Endothelial cell (in vitro differentiated cells): ENCODE data around the gene APBB1IP. TPM values are rescaled to one million over a fixed set of nuclear protein-coding genes. Genes with fewer than 3 reads are reported as not detected.
A peak's percentile ranks its signal among the peaks of the same experiment; 100 is the strongest.

Experiments
- DNase-seq: peaks from one replicate; pipeline ENCODE4 v3.0.0; 2021; ENCODE audit warnings: low spot score
- H3K27ac Mint-ChIP-seq: one replicate; pipeline ENCODE4 v1.8.0; 2021; ENCODE audit warnings: mixed read lengths, inconsistent platforms; ENCODE audit not compliant: unreplicated experiment
- H3K27me3 Mint-ChIP-seq: one replicate; pipeline ENCODE4 v1.8.0; 2021; ENCODE audit warnings: mild to moderate bottlenecking, moderate library complexity, mixed read lengths, inconsistent platforms; ENCODE audit not compliant: unreplicated experiment
- H3K36me3 Mint-ChIP-seq: one replicate; pipeline ENCODE4 v1.8.0; 2021; ENCODE audit warnings: mild to moderate bottlenecking, low read depth, mixed read lengths, inconsistent platforms; ENCODE audit not compliant: unreplicated experiment
- H3K4me1 Mint-ChIP-seq: one replicate; pipeline ENCODE4 v1.8.0; 2021; ENCODE audit warnings: mild to moderate bottlenecking, mixed read lengths, inconsistent platforms; ENCODE audit not compliant: unreplicated experiment
- H3K4me3 Mint-ChIP-seq: one replicate; pipeline ENCODE4 v1.8.0; 2021; ENCODE audit warnings: mild to moderate bottlenecking, mixed read lengths, inconsistent platforms; ENCODE audit not compliant: unreplicated experiment
- H3K9me3 Mint-ChIP-seq: one replicate; pipeline ENCODE4 v1.8.0; 2021; ENCODE audit warnings: mixed read lengths, inconsistent platforms; ENCODE audit not compliant: unreplicated experiment
- total RNA-seq: library from RNA; stranded (reverse); fragmentation: NEBNext Ultra II Directional; extraction: Animal tissue kit (Norgen Biotek cat#: 25700); gene quantifications from one replicate; pipeline ENCODE4 v1.2.1, GENCODE V29; 2021; ENCODE audit not compliant: unreplicated experiment
- TF ChIP-seq, protein P1 (sequence below): fragments of 200-600 bp; sonication (generic); IDR thresholded peaks from one replicate; pipeline ENCODE4 v1.5.0; 2021; ENCODE audit warnings: antibody characterized with exemption; ENCODE audit not compliant: unreplicated experiment

The APBB1IP gene
- total RNA-seq, 1 donor from 2014 or later, result not detected

DNA sequence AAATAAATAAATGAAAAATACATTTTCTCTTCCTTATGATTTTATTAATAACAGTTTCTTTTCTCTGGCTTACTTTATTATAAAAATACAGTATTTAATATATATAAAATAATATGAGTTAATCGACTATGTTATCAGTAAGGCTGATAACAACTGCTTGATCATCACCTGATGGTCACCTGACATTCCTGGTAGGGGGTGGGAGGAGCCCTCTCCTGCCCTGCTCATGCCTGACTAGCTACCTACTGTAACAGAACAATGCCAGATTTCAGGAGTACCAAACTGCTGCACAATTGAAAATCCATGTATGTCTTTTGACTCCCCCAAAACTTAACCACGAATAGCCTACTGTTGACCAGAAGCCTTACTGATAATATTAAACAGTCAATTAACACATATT is 1.3 kb upstream of the APBB1IP start:
- DNase-seq, result no peak
- no peaks in the 10 kb centered on the region for H3K27me3 Mint-ChIP-seq
- no peaks in the 10 kb centered on the region for H3K9me3 Mint-ChIP-seq
- H3K36me3 Mint-ChIP-seq, result no peaks in the 10 kb centered on the region
- no peak overlapping the region for H3K27ac Mint-ChIP-seq
- peaks cover 6% of the 10 kb centered on the region for H3K4me1 Mint-ChIP-seq
- TF ChIP-seq, protein P1, sequence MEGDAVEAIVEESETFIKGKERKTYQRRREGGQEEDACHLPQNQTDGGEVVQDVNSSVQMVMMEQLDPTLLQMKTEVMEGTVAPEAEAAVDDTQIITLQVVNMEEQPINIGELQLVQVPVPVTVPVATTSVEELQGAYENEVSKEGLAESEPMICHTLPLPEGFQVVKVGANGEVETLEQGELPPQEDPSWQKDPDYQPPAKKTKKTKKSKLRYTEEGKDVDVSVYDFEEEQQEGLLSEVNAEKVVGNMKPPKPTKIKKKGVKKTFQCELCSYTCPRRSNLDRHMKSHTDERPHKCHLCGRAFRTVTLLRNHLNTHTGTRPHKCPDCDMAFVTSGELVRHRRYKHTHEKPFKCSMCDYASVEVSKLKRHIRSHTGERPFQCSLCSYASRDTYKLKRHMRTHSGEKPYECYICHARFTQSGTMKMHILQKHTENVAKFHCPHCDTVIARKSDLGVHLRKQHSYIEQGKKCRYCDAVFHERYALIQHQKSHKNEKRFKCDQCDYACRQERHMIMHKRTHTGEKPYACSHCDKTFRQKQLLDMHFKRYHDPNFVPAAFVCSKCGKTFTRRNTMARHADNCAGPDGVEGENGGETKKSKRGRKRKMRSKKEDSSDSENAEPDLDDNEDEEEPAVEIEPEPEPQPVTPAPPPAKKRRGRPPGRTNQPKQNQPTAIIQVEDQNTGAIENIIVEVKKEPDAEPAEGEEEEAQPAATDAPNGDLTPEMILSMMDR, result no peak
- H3K4me3 Mint-ChIP-seq, result no peak overlapping the region

DNA sequence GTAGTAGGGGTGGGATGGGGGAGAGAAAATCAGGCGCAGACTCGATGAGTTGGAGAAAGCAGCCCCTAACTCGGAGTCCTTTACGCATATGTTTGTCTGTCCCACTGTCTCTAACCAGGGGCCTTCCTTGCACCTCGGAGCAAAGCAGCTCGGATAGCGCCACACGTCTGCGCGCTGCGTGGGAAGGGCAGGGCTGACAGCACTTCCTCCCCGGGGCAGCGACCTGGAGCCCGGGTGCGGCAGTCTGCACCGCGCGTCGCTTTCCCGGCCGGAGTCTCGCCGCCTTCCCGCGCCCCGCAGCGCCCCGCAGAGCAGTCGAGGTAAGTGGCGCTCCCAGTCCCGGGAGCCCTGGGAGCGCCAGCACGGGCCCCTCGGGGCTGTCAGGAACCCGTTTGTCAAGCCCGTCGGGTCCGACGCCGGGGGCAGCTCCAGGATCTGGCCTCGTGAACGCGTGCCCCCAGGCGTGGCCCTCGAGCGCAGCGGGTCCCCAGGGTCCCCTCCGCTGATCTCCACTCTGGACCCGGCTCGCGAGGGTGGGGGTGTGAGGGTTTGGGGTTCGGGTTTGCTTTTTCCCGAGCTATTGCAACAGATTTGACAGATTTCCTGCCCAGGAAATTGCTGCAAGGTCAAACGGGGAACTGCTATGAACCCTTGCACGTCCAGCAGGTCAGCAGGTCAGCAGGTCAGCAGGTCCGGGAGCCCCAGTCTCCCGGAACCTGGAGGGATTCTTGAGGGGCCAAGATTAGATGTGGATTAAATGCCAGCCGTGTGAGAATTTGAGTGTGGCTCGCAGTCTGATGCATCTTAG is 597 bp downstream of the APBB1IP start:
- Mint-ChIP-seq H3K27me3 (no peaks in the 10 kb centered on the region), H3K4me3 (no peak overlapping the region), H3K27ac (no peak overlapping the region), H3K4me1 (peaks cover 6% of the 10 kb centered on the region), H3K9me3 (no peaks in the 10 kb centered on the region), H3K36me3 (no peaks in the 10 kb centered on the region)
- peak; percentile 10 for DNase-seq
- TF ChIP-seq, protein P1, result no peak

DNA sequence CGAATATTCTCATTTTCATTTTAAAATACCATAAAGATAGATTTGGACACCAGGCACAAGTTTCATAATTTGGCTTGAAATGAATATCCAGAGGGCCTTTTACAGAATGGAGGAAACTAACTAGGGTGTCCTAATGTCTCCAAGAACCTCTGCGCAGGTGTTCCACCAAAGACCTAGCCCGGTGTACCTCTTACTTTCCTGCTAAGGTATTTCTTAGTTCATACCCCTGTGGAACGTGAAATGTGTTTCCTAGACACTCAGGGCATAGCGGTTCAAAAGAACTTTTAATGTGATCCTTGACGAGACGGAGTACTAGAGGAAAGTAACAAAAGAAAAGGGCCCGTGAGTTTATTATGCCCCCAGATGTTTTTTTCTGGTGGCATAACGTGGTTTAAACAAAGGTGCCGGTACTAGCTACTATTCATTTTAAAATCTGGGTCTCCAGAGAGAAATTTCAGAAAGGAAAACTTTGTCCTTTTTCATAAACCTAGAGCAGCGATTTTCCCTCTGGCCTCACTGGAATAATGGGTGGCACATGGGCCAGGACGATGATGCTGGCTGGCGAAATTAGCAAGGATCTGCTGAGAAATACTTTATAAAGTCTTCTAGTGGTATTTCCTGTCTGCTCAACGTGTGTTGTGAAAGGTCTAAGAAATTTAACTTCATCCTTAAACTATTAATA is 1.4 kb downstream of the APBB1IP start:
- Mint-ChIP-seq H3K27me3 (no peaks in the 10 kb centered on the region), H3K4me3 (no peak overlapping the region), H3K36me3 (no peaks in the 10 kb centered on the region), H3K9me3 (no peaks in the 10 kb centered on the region), H3K4me1 (peaks cover 6% of the 10 kb centered on the region), H3K27ac (no peak overlapping the region)
- DNase-seq, result no peak
- TF ChIP-seq, protein P1, result no peak

DNA sequence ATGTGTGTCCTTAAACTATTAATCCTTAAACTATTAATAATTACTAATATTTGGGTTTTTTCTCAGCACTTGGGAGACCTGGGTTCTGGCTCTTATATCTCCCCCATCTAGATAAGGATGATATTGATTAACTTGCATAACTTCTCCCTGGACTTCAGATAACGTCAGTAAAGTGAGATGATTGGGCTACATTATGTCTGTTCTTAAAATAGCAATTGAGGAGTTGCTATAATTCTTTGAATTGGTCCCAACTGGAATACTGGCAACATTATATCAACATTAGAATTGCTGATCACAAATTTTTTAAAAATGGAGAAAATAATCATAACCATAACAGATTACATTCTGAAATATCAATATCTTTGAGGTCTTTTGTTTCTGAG is 1.9 kb downstream of the APBB1IP start:
- DNase-seq, result no peak
- TF ChIP-seq, protein P1, result no peak
- no peaks in the 10 kb centered on the region for H3K27me3 Mint-ChIP-seq
- no peaks in the 10 kb centered on the region for H3K9me3 Mint-ChIP-seq
- no peak overlapping the region for H3K27ac Mint-ChIP-seq
- no peak overlapping the region for H3K4me3 Mint-ChIP-seq
- no peaks in the 10 kb centered on the region for H3K36me3 Mint-ChIP-seq
- peaks cover 6% of the 10 kb centered on the region for H3K4me1 Mint-ChIP-seq
